Measurements from ENCODE around the gene PRDM13. TPM values are rescaled to one million over a fixed set of nuclear protein-coding genes. Genes with fewer than 3 reads are reported as not detected.
"Not testable (repeated sequence)": the region's sequence is repeated elsewhere in the genome, so short reads cannot be mapped to it uniquely, and the experiment has no call there.

The PRDM13 gene
- total and polyA plus RNA-seq, 2 of the 13 experiments (the other 11 are each of a cell fraction or from before 2014, with no cell fraction given) = not detected

GRCh38 chr6:99637629-99638028 lies 31.0 kb downstream of the PRDM13 start:
- DNase-seq (ENCODE audit: low spot score) (no peak), FAIRE-seq (no peak), ATAC-seq (no peak)
- ChIA-PET CTCF (ENCODE audit: low intra/inter-chr PET ratio, low total read pairs) (no interaction called here), POLR2A (no interaction called here)
- no peak overlapping the region for H3K9ac ChIP-seq (ENCODE audit: insufficient read depth, low read depth, low read length)
- no peaks in the 10 kb centered on the region for H3K4me1 ChIP-seq (ENCODE audit: insufficient read depth, low read length)
- H3K79me2 ChIP-seq (ENCODE audit: insufficient read depth, low read length) = no peaks in the 10 kb centered on the region
- BruUV-seq (replicated peaks) = no TSS peak
- H4K20me1 ChIP-seq (ENCODE audit: insufficient read depth, low read length) = no peaks in the 10 kb centered on the region
- intact Hi-C loops (cut with micrococcal nuclease; ENCODE audit: unreplicated experiment) (no loop called here), in situ Hi-C loops (cut with HindIII; ENCODE audit: extremely low pct_ligation_motif_present, low pct_unique_long_range_greater_than_20kb) (no loop called here)
- no CpG with 5 or more reads among the region's 1 CpG for WGBS (ENCODE audit: low lambda C conversion rate)
- TF ChIP-seq ISX (CRISPR knock-in tag; conservative IDR thresholded peaks at IDR 0.05) = no peak
- no peak for TF ChIP-seq ONECUT2 (CRISPR knock-in tag; IDR thresholded peaks at IDR 0.05)
- TF ChIP-seq ZBTB46 (CRISPR knock-in tag; IDR thresholded peaks at IDR 0.05; ENCODE audit: borderline replicate concordance) = no peak
- TF ChIP-seq XBP1 (CRISPR knock-in tag; IDR thresholded peaks at IDR 0.05) = no peak
- TF ChIP-seq ZNF777 (CRISPR knock-in tag; IDR thresholded peaks at IDR 0.05) = no peak
- no peak for TF ChIP-seq ZNF570 (CRISPR knock-in tag; IDR thresholded peaks at IDR 0.05; ENCODE audit: borderline replicate concordance)
- no peak overlapping the region for H3K4me2 ChIP-seq (ENCODE audit: low read depth, low read length)
- no peak overlapping the region for H2AFZ ChIP-seq (ENCODE audit: low read length)
- no peak overlapping the region for H3K27ac ChIP-seq (ENCODE audit: extremely low read length, insufficient read depth, low read length)
- no peaks in the 10 kb centered on the region for H3K36me3 ChIP-seq (replicated peaks in 1 of 2; ENCODE audit: control insufficient read depth in 1 of 2, insufficient read depth in 2 of 2, low read length in 2 of 2)
- no peaks in the 10 kb centered on the region for H3K27me3 ChIP-seq (ENCODE audit: control insufficient read depth in 1 of 2, insufficient read depth in 2 of 2, low read length in 2 of 2)
- no peak overlapping the region for H3K4me3 ChIP-seq (replicated peaks in 1 of 3; ENCODE audit: insufficient read depth in 1 of 3, low read depth in 2 of 3, low read length in 3 of 3)
- peaks cover 17% of the 10 kb centered on the region for H3K9me3 ChIP-seq (ENCODE audit: low read length)

GRCh38 chr6:99638358-99638757 lies 31.7 kb downstream of the PRDM13 start:
- H3K27ac ChIP-seq (ENCODE audit: extremely low read length, insufficient read depth, low read length); H3K4me2 ChIP-seq (ENCODE audit: low read depth, low read length); POLR2A ChIA-PET; H4K20me1 ChIP-seq (ENCODE audit: insufficient read depth, low read length); DNase-seq (ENCODE audit: low spot score); in situ Hi-C loops (cut with HindIII; ENCODE audit: extremely low pct_ligation_motif_present, low pct_unique_long_range_greater_than_20kb); H3K36me3 ChIP-seq (replicated peaks in 1 of 2; ENCODE audit: control insufficient read depth in 1 of 2, insufficient read depth in 2 of 2, low read length in 2 of 2); H3K9ac ChIP-seq (ENCODE audit: insufficient read depth, low read depth, low read length); H3K79me2 ChIP-seq (ENCODE audit: insufficient read depth, low read length); H3K4me3 ChIP-seq (replicated peaks in 1 of 3; ENCODE audit: insufficient read depth in 1 of 3, low read depth in 2 of 3, low read length in 3 of 3); intact Hi-C loops (cut with micrococcal nuclease; ENCODE audit: unreplicated experiment); H3K4me1 ChIP-seq (ENCODE audit: insufficient read depth, low read length); CTCF ChIA-PET (ENCODE audit: low intra/inter-chr PET ratio, low total read pairs); H2AFZ ChIP-seq (ENCODE audit: low read length); ATAC-seq; H3K27me3 ChIP-seq (ENCODE audit: control insufficient read depth in 1 of 2, insufficient read depth in 2 of 2, low read length in 2 of 2); BruUV-seq (replicated peaks); FAIRE-seq: not testable (repeated sequence)
- WGBS (ENCODE audit: low lambda C conversion rate) = 0% methylated on average over 1 of the region's 1 CpG
- H3K9me3 ChIP-seq (ENCODE audit: low read length) = peaks cover 17% of the 10 kb centered on the region

Measured in HepG2 (cell line).